Effector memory CD8-positive, alpha-beta T cell (primary cell): Measurements from ENCODE around the gene PYGO2.
A peak's percentile ranks its signal among the peaks of the same experiment; 100 is the strongest.

Experiments used
- ATAC-seq: fragments of 150-1000 bp; cut with Tn5 transposase; replicated peaks from 2 replicates; pipeline ENCODE4 v1.10.0; 2021; ENCODE audit warnings: mild to moderate bottlenecking, moderate library complexity
- DNase-seq, 3 experiments: peaks; one replicate each; pipeline ENCODE4 v3.0.0; 2021
- H3K27ac Mint-ChIP-seq, 2 donors: one replicate each; pipeline ENCODE4 v1.8.0; 2022; ENCODE audit warnings: mild to moderate bottlenecking in 2 of 2, mixed read lengths in 2 of 2, moderate library complexity in 2 of 2
- H3K27me3 Mint-ChIP-seq, 2 donors: one replicate each; pipeline ENCODE4 v1.8.0; 2022; ENCODE audit warnings: mixed read lengths in 2 of 2
- H3K36me3 Mint-ChIP-seq: one replicate; pipeline ENCODE4 v1.8.0; 2022; ENCODE audit warnings: mild to moderate bottlenecking, moderate library complexity, mixed read lengths; ENCODE audit not compliant: insufficient read depth
- H3K4me1 Mint-ChIP-seq, 2 donors: one replicate each; pipeline ENCODE4 v1.8.0; 2022; ENCODE audit warnings: low read depth in 2 of 2, mixed read lengths in 2 of 2
- H3K4me3 Mint-ChIP-seq, 2 donors: one replicate each; pipeline ENCODE4 v1.8.0; 2022; ENCODE audit warnings: mild to moderate bottlenecking in 2 of 2, mixed read lengths in 2 of 2, moderate library complexity in 2 of 2
- H3K9me3 Mint-ChIP-seq, 2 donors: one replicate each; pipeline ENCODE4 v1.8.0; 2022; ENCODE audit warnings: mixed read lengths in 2 of 2

The PYGO2 gene

GRCh38 chr1:154958681-154959425 lies 2.7 kb downstream of the PYGO2 start:
- H3K4me3 Mint-ChIP-seq, result peak overlapping the region; percentile 3 to 84
- peak overlapping the region in 1 of 2 donors; percentile 44 for H3K27ac Mint-ChIP-seq

GRCh38 chr1:154958036-154958435 lies 3.5 kb downstream of the PYGO2 start:
- Mint-ChIP-seq H3K4me1 (peaks cover 52 to 65% of the 10 kb centered on the region in 2 donors), H3K9me3 (no peaks in the 10 kb centered on the region), H3K36me3 (peaks cover 71% of the 10 kb centered on the region), H3K27ac (no peak overlapping the region), H3K4me3 (no peak overlapping the region), H3K27me3 (no peaks in the 10 kb centered on the region)
- no peak for DNase-seq
- ATAC-seq, result no peak

More at GRCh38 chr1:154958681-154959425, 2.7 kb downstream of the PYGO2 start:
- no peak for DNase-seq
- H3K27me3 Mint-ChIP-seq, result no peaks in the 10 kb centered on the region
- H3K9me3 Mint-ChIP-seq, result no peaks in the 10 kb centered on the region
- ATAC-seq, result no peak
- H3K36me3 Mint-ChIP-seq, result peaks cover 70% of the 10 kb centered on the region
- H3K4me1 Mint-ChIP-seq, result peaks cover 49 to 61% of the 10 kb centered on the region in 2 donors

- no peak for DNase-seq
- ATAC-seq, result no peak
- Mint-ChIP-seq H3K36me3 (peaks cover 71% of the 10 kb centered on the region), H3K27ac (peak overlapping the region; percentile 99 to 100), H3K4me1 (peaks cover 53 to 67% of the 10 kb centered on the region in 2 donors), H3K4me3 (peak overlapping the region in 1 of 2 donors; percentile 46), H3K9me3 (no peaks in the 10 kb centered on the region), H3K27me3 (no peaks in the 10 kb centered on the region)
These were observed 4.4 kb downstream of the PYGO2 start for GRCh38 chr1:154957091-154957657.

GRCh38 chr1:154956544-154956941 lies 5.0 kb downstream of the PYGO2 start:
- Mint-ChIP-seq H3K27ac (peak overlapping the region; percentile 99 to 100), H3K4me3 (peak overlapping the region; percentile 95 to 99), H3K36me3 (peaks cover 72% of the 10 kb centered on the region), H3K4me1 (peaks cover 58 to 70% of the 10 kb centered on the region in 2 donors), H3K9me3 (no peaks in the 10 kb centered on the region), H3K27me3 (no peaks in the 10 kb centered on the region)
- DNase-seq (no peak), ATAC-seq (no peak)

GRCh38 chr1:154955718-154956543 lies 5.7 kb downstream of the PYGO2 start, which contains the start of gene PBXIP1:
PBXIP1 (minus strand) TSS chr1:154956099; CDS start chr1:154953721, 2,378 bp downstream.
- H3K4me3 Mint-ChIP-seq, result peak within 1 kb of the TSS; percentile 95 to 99
- DNase-seq (peak; percentile 87 to 91 (median 87)), ATAC-seq (peak; percentile 40)
- no peaks in the 10 kb centered on the region for H3K9me3 Mint-ChIP-seq
- H3K4me1 Mint-ChIP-seq, result peaks cover 58 to 68% of the 10 kb centered on the region in 2 donors
- H3K36me3 Mint-ChIP-seq, result peaks cover 76% of the 10 kb centered on the region
- H3K27me3 Mint-ChIP-seq, result no peaks in the 10 kb centered on the region
- peak within 1 kb of the TSS; percentile 99 to 100 for H3K27ac Mint-ChIP-seq

- ATAC-seq, result peak; percentile 82
- Mint-ChIP-seq H3K27ac (peak overlapping the region; percentile 99 to 100), H3K36me3 (peaks cover 82% of the 10 kb centered on the region)
These were observed 6.4 kb downstream of the PYGO2 start for GRCh38 chr1:154955039-154955717.

GRCh38 chr1:154954541-154954940 lies 7.0 kb downstream of the PYGO2 start:
- H3K36me3 Mint-ChIP-seq, result peaks cover 84% of the 10 kb centered on the region
- H3K27me3 Mint-ChIP-seq, result no peaks in the 10 kb centered on the region
- peaks cover 60 to 62% of the 10 kb centered on the region in 2 donors for H3K4me1 Mint-ChIP-seq
- no peak for DNase-seq
- H3K4me3 Mint-ChIP-seq, result peak overlapping the region; percentile 95 to 99
- no peaks in the 10 kb centered on the region for H3K9me3 Mint-ChIP-seq
- ATAC-seq, result no peak
- peak overlapping the region; percentile 99 to 100 for H3K27ac Mint-ChIP-seq

More at GRCh38 chr1:154955039-154955717, 6.4 kb downstream of the PYGO2 start:
- Mint-ChIP-seq H3K27me3 (no peaks in the 10 kb centered on the region), H3K9me3 (no peaks in the 10 kb centered on the region), H3K4me1 (peaks cover 64 to 67% of the 10 kb centered on the region in 2 donors), H3K4me3 (peak overlapping the region; percentile 95 to 99)
- peak; percentile 92 to 95 (median 92) for DNase-seq

GRCh38 chr1:154953611-154954038 lies 8.0 kb downstream of the PYGO2 start:
- peaks cover 60 to 61% of the 10 kb centered on the region in 2 donors for H3K4me1 Mint-ChIP-seq
- no peaks in the 10 kb centered on the region for H3K27me3 Mint-ChIP-seq
- no peak for DNase-seq
- ATAC-seq, result no peak
- peaks cover 88% of the 10 kb centered on the region for H3K36me3 Mint-ChIP-seq
- peak overlapping the region; percentile 99 to 100 for H3K27ac Mint-ChIP-seq
- H3K9me3 Mint-ChIP-seq, result no peaks in the 10 kb centered on the region
- peak overlapping the region; percentile 95 to 99 for H3K4me3 Mint-ChIP-seq

- Mint-ChIP-seq H3K4me3 (peak overlapping the region; percentile 95 to 99), H3K27me3 (no peaks in the 10 kb centered on the region), H3K4me1 (peaks cover 60 to 64% of the 10 kb centered on the region in 2 donors), H3K9me3 (no peaks in the 10 kb centered on the region), H3K36me3 (peaks cover 95% of the 10 kb centered on the region), H3K27ac (peak overlapping the region; percentile 99 to 100)
- ATAC-seq (no peak), DNase-seq (no peak)
These were observed 8.9 kb downstream of the PYGO2 start for GRCh38 chr1:154952664-154953063.

GRCh38 chr1:154951901-154952657 lies 9.5 kb downstream of the PYGO2 start:
- ATAC-seq (peak; percentile 31), DNase-seq (peak; percentile 38 to 61 (median 59))
- H3K27me3 Mint-ChIP-seq, result no peaks in the 10 kb centered on the region
- H3K36me3 Mint-ChIP-seq, result peaks cover 96% of the 10 kb centered on the region
- H3K4me1 Mint-ChIP-seq, result peaks cover 56 to 65% of the 10 kb centered on the region in 2 donors
- H3K4me3 Mint-ChIP-seq, result peak overlapping the region; percentile 95 to 99
- peak overlapping the region; percentile 99 to 100 for H3K27ac Mint-ChIP-seq
- H3K9me3 Mint-ChIP-seq, result no peaks in the 10 kb centered on the region

- Mint-ChIP-seq H3K36me3 (peaks cover 98% of the 10 kb centered on the region), H3K27me3 (no peaks in the 10 kb centered on the region), H3K4me1 (peaks cover 32 to 45% of the 10 kb centered on the region in 2 donors), H3K9me3 (no peaks in the 10 kb centered on the region), H3K4me3 (peak overlapping the region in 1 of 2 donors; percentile 34), H3K27ac (peak overlapping the region; percentile 85 to 99)
- ATAC-seq (no peak), DNase-seq (no peak)
These were observed 13.5 kb downstream of the PYGO2 start for GRCh38 chr1:154948079-154948478.
